ENCODE data around the gene APEH.

DNA sequence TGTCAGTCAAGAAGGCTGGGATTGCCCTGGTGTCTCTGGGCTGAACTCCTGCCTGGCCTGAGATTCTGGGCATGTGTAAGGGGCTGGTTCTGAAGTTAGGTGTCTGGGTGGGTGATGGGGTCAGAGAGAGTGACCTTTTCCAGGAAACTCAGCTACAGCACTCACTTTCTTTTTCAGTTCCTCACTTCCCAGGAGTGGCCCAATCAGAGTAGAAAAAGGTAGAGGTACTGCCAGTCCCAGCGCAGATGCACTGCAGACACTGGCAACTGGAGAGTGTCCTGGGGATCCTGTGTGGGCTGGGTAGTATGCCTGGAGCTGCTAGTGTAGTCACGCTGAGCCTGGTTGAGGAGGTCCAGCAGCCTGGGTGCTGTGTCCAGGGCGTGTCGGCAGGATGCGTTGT lies 46.5 kb upstream of the APEH start:
- TF ChIP-seq OSR2 (tag by site-specific recombination; IDR thresholded peaks at IDR 0.05), result no peak
- TF ChIP-seq ZNF624 (tag by site-specific recombination; IDR thresholded peaks at IDR 0.05), result no peak
- no peak for TF ChIP-seq CTCF (tag by site-specific recombination; IDR thresholded peaks at IDR 0.05)
- no peak for TF ChIP-seq YY1 (tag by site-specific recombination; IDR thresholded peaks at IDR 0.05)
- TF ChIP-seq, protein P1, sequence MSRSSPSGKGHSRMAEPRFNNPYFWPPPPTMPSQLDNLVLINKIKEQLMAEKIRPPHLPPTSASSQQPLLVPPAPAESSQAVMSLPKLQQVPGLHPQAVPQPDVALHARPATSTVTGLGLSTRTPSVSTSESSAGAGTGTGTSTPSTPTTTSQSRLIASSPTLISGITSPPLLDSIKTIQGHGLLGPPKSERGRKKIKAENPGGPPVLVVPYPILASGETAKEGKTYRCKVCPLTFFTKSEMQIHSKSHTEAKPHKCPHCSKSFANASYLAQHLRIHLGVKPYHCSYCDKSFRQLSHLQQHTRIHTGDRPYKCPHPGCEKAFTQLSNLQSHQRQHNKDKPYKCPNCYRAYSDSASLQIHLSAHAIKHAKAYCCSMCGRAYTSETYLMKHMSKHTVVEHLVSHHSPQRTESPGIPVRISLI (tag by site-specific recombination; IDR thresholded peaks at IDR 0.05), result no peak
- no peak for TF ChIP-seq ZBTB49 (tag by site-specific recombination; IDR thresholded peaks at IDR 0.05; ENCODE audit: low read depth)
